Glutamatergic neuron (in vitro differentiated cells): ENCODE results near the gene CNTRL. TPM values are rescaled to one million over a fixed set of nuclear protein-coding genes. Genes with fewer than 3 reads are reported as not detected.

ENCODE experiments used
- DNase-seq: peaks from one replicate; pipeline ENCODE4 v3.0.0; 2022
- H3K27ac Mint-ChIP-seq: one replicate; pipeline ENCODE4 v1.8.0; 2020; ENCODE audit warnings: mild to moderate bottlenecking, mixed read lengths, inconsistent platforms; ENCODE audit not compliant: unreplicated experiment
- H3K27me3 Mint-ChIP-seq: one replicate; pipeline ENCODE4 v1.8.0; 2020; ENCODE audit warnings: mild to moderate bottlenecking, moderate library complexity, mixed read lengths, inconsistent platforms; ENCODE audit not compliant: unreplicated experiment
- H3K36me3 Mint-ChIP-seq: one replicate; pipeline ENCODE4 v1.8.0; 2020; ENCODE audit warnings: mild to moderate bottlenecking, mixed read lengths, inconsistent platforms; ENCODE audit not compliant: unreplicated experiment
- H3K4me1 Mint-ChIP-seq: one replicate; pipeline ENCODE4 v1.8.0; 2020; ENCODE audit warnings: mild to moderate bottlenecking, low read depth, mixed read lengths, inconsistent platforms; ENCODE audit not compliant: unreplicated experiment
- H3K4me3 Mint-ChIP-seq: one replicate; pipeline ENCODE4 v1.8.0; 2020; ENCODE audit warnings: mild to moderate bottlenecking, mixed read lengths, inconsistent platforms; ENCODE audit not compliant: unreplicated experiment
- H3K9me3 Mint-ChIP-seq: one replicate; pipeline ENCODE4 v1.8.0; 2020; ENCODE audit warnings: mild to moderate bottlenecking, moderate library complexity, mixed read lengths, inconsistent platforms; ENCODE audit not compliant: unreplicated experiment
- CTCF ChIP-seq: fragments of 200-600 bp; sonication (generic); IDR thresholded peaks from one replicate; pipeline ENCODE4 v1.5.0; 2021; ENCODE audit not compliant: partially characterized antibody, unreplicated experiment
- total RNA-seq: library from RNA; stranded (reverse); fragmentation: NEBNext Ultra II Directional; extraction: Animal tissue kit (Norgen Biotek cat#: 25700); gene quantifications from one replicate; pipeline ENCODE4 v1.2.1, GENCODE V29; 2021; ENCODE audit not compliant: unreplicated experiment

The CNTRL gene
- total RNA-seq, 1 donor from 2014 or later, result 9.5 TPM

GRCh38 chr9:121213136-121213806 lies 138.5 kb downstream of the CNTRL start:
- H3K9me3 Mint-ChIP-seq, result no peaks in the 10 kb centered on the region
- peaks cover 2% of the 10 kb centered on the region for H3K27me3 Mint-ChIP-seq
- H3K36me3 Mint-ChIP-seq, result no peaks in the 10 kb centered on the region
- H3K27ac Mint-ChIP-seq, result no peak overlapping the region
- no peak overlapping the region for H3K4me3 Mint-ChIP-seq
- DNase-seq, result peak; percentile 90
- H3K4me1 Mint-ChIP-seq, result no peaks in the 10 kb centered on the region
- TF ChIP-seq CTCF, result peak; percentile 85

- no peak overlapping the region for H3K4me3 Mint-ChIP-seq
- no peak for TF ChIP-seq CTCF
These were observed 139.2 kb downstream of the CNTRL start for GRCh38 chr9:121214005-121214404.

GRCh38 chr9:121216271-121216805 lies 141.6 kb downstream of the CNTRL start:
- H3K4me1 Mint-ChIP-seq, result peaks cover 5% of the 10 kb centered on the region
- no peaks in the 10 kb centered on the region for H3K36me3 Mint-ChIP-seq
- H3K27ac Mint-ChIP-seq, result no peak overlapping the region
- TF ChIP-seq CTCF, result no peak
- H3K27me3 Mint-ChIP-seq, result peaks cover 2% of the 10 kb centered on the region
- no peak overlapping the region for H3K4me3 Mint-ChIP-seq
- no peaks in the 10 kb centered on the region for H3K9me3 Mint-ChIP-seq
- DNase-seq, result no peak

More at GRCh38 chr9:121214005-121214404, 139.2 kb downstream of the CNTRL start:
- Mint-ChIP-seq H3K9me3 (no peaks in the 10 kb centered on the region), H3K4me1 (no peaks in the 10 kb centered on the region), H3K36me3 (no peaks in the 10 kb centered on the region), H3K27ac (no peak overlapping the region), H3K27me3 (peaks cover 2% of the 10 kb centered on the region)
- no peak for DNase-seq

DNA sequence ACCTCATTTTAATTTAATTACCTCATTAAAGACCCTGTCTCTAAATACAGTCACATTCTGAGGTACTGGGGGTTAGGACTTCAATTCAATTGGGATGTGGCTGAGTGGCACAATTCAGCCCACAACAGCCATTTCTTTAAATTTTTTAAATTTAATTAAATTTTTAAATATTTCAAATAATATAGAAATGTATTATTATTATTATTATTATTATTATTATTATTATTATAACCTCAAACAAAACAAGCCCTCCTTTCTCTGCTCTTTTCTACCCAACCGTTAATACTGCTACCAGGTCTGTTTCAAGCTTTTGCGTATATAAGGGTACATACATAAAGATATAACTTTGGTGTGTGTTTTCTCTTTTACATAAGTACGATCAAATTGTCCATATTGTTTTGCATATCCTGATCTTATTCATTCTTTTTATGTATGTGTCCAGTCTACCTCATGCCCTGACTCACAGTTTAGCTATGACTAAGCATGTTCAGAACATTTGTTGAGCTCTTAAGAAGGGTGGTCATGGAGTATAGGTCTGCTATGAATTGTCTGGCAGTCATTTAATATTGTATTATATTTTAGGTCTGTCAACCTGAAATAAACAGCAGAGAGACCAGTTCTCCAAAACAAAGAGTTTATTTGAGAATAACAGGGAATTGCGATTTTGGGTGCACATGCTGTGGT lies 143.0 kb downstream of the CNTRL start:
- DNase-seq, result no peak
- no peak for TF ChIP-seq CTCF
- no peaks in the 10 kb centered on the region for H3K36me3 Mint-ChIP-seq
- H3K4me3 Mint-ChIP-seq, result no peak overlapping the region
- no peaks in the 10 kb centered on the region for H3K9me3 Mint-ChIP-seq
- no peak overlapping the region for H3K27ac Mint-ChIP-seq
- H3K4me1 Mint-ChIP-seq, result peaks cover 11% of the 10 kb centered on the region
- peaks cover 2% of the 10 kb centered on the region for H3K27me3 Mint-ChIP-seq
